ENCODE measurements around the gene THAP2. TPM values are rescaled to one million over a fixed set of nuclear protein-coding genes. Genes with fewer than 3 reads are reported as not detected.

The THAP2 gene
- total and polyA plus RNA-seq, 3 donors from 2014 or later, result 7.7 to 25.8 (median 13.4) TPM

DNA sequence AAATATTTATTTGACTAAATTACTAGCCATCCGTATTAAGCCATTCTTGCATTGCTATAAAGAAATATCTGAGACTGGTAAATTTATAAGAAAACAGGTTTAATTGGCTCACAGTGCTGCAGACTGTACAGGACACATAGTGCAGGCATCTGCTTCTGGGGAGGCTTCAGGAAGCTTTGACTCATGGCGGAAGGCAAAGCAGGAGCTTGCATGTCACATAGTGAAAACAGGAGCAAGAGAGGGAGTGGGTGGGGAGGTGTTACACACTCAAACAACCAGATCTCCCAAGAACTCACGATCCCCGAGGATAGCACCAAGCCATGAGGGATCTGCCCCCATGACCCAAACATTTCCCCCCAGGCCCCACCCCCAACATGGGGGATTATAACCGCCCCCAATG is 63.9 kb downstream of the THAP2 start:
- WGBS, 2 donors, result 89 to 91% methylated on average over 5 of the region's 5 CpGs
- Histone ChIP-seq H3K36me3 (ENCODE audit: low read depth, missing control alignments) (no peaks in the 10 kb centered on the region), H3K9me3 (no peaks in the 10 kb centered on the region), H3K4me3 (no peak overlapping the region), H3K27ac (no peak overlapping the region), H3K4me1 (no peaks in the 10 kb centered on the region), H3K27me3 (no peaks in the 10 kb centered on the region)
- no peak for DNase-seq
- intact Hi-C loops (cut with DNase I; ENCODE audit: low total_unique reads), result no loop called here
- no peak for TF ChIP-seq POLR2A (IDR thresholded peaks at IDR 0.05)
- TF ChIP-seq, protein P1, sequence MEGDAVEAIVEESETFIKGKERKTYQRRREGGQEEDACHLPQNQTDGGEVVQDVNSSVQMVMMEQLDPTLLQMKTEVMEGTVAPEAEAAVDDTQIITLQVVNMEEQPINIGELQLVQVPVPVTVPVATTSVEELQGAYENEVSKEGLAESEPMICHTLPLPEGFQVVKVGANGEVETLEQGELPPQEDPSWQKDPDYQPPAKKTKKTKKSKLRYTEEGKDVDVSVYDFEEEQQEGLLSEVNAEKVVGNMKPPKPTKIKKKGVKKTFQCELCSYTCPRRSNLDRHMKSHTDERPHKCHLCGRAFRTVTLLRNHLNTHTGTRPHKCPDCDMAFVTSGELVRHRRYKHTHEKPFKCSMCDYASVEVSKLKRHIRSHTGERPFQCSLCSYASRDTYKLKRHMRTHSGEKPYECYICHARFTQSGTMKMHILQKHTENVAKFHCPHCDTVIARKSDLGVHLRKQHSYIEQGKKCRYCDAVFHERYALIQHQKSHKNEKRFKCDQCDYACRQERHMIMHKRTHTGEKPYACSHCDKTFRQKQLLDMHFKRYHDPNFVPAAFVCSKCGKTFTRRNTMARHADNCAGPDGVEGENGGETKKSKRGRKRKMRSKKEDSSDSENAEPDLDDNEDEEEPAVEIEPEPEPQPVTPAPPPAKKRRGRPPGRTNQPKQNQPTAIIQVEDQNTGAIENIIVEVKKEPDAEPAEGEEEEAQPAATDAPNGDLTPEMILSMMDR (IDR thresholded peaks at IDR 0.05), result no peak

Small RNA genes lying within 50 kb of the gene (small RNA-seq; reads per million reads assigned to genes)
- 0 reads per million in 2 donors for gene RF00560

Other genes starting within 250 kb of the THAP2 start
- under 1 TPM; 0.31 to 0.39 TPM for gene LGR5, start 224.5 kb upstream of the THAP2 start, total RNA-seq
- 0.25 TPM for gene LGR5, start 224.5 kb upstream of the THAP2 start, polyA plus RNA-seq (ENCODE audit: insufficient read depth, low read depth, low replicate concordance)
- 100 to 1,000 TPM in 1 of 2 donors, 10 to 100 TPM in 1; 83.7 to 144 TPM for gene ZFC3H1, start 453 bp upstream of the THAP2 start, total RNA-seq
- gene ZFC3H1, start 453 bp upstream of the THAP2 start, polyA plus RNA-seq (ENCODE audit: insufficient read depth, low read depth, low replicate concordance), result 24.1 TPM
- gene TMEM19, start 21.8 kb downstream of the THAP2 start, total RNA-seq, result 10 to 100 TPM; 11.5 to 14.9 TPM
- 16.0 TPM for gene TMEM19, start 21.8 kb downstream of the THAP2 start, polyA plus RNA-seq (ENCODE audit: insufficient read depth, low read depth, low replicate concordance)
- 10 to 100 TPM; 13.3 to 27.1 TPM for gene RAB21, start 90.6 kb downstream of the THAP2 start, total RNA-seq
- gene RAB21, start 90.6 kb downstream of the THAP2 start, polyA plus RNA-seq (ENCODE audit: insufficient read depth, low read depth, low replicate concordance), result 56.9 TPM
- gene TBC1D15, start 175.5 kb downstream of the THAP2 start, total RNA-seq, result 10 to 100 TPM; 42.3 to 44.0 TPM
- gene TBC1D15, start 175.5 kb downstream of the THAP2 start, polyA plus RNA-seq (ENCODE audit: insufficient read depth, low read depth, low replicate concordance), result 52.9 TPM

All from testis (tissue), 3 donors.